ENCODE results near the gene AACS. TPM values are rescaled to one million over a fixed set of nuclear protein-coding genes. Genes with fewer than 3 reads are reported as not detected.

AACS gene
- total and polyA plus RNA-seq, 2 of the 8 experiments (the other 6 are each of a cell fraction or from before 2014, with no cell fraction given): 51.9 to 52.4 TPM

DNA sequence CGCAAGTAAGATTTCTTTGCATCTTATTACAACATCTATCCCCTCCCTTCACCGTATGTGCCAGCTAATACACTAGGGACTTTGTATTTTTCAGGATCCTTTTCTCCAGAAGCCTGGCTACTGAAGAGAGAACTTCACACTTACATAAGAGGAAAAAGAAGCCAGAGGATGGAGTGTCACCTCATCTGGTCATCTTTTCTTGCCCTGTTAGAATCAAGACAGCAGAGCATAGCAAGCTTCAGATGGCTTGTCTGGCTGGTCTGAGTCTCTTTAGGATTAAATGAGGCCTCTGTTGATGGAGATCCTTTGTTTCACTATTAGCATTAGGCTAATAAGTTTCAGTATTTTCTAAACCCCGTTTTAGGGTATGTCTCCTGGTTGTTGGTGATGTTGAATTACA lies 14.4 kb upstream of the AACS start (continued):
- TF ChIP-seq CHD2 (IDR thresholded peaks at IDR 0.05; ENCODE audit: low read length) (no peak), KDM5A (IDR thresholded peaks at IDR 0.05; ENCODE audit: low read length) (no peak), KDM1A (IDR thresholded peaks at IDR 0.05; ENCODE audit: borderline replicate concordance, low read length) (no peak), POLR2A (IDR thresholded peaks at IDR 0.05; ENCODE audit: control extremely low read depth in 1 of 2, low read depth in 2 of 2, low read length in 2 of 2) (no peak), POLR2AphosphoS5 (IDR thresholded peaks at IDR 0.05; ENCODE audit: low read depth, low read length) (no peak)
- TF ChIP-seq, protein P1, sequence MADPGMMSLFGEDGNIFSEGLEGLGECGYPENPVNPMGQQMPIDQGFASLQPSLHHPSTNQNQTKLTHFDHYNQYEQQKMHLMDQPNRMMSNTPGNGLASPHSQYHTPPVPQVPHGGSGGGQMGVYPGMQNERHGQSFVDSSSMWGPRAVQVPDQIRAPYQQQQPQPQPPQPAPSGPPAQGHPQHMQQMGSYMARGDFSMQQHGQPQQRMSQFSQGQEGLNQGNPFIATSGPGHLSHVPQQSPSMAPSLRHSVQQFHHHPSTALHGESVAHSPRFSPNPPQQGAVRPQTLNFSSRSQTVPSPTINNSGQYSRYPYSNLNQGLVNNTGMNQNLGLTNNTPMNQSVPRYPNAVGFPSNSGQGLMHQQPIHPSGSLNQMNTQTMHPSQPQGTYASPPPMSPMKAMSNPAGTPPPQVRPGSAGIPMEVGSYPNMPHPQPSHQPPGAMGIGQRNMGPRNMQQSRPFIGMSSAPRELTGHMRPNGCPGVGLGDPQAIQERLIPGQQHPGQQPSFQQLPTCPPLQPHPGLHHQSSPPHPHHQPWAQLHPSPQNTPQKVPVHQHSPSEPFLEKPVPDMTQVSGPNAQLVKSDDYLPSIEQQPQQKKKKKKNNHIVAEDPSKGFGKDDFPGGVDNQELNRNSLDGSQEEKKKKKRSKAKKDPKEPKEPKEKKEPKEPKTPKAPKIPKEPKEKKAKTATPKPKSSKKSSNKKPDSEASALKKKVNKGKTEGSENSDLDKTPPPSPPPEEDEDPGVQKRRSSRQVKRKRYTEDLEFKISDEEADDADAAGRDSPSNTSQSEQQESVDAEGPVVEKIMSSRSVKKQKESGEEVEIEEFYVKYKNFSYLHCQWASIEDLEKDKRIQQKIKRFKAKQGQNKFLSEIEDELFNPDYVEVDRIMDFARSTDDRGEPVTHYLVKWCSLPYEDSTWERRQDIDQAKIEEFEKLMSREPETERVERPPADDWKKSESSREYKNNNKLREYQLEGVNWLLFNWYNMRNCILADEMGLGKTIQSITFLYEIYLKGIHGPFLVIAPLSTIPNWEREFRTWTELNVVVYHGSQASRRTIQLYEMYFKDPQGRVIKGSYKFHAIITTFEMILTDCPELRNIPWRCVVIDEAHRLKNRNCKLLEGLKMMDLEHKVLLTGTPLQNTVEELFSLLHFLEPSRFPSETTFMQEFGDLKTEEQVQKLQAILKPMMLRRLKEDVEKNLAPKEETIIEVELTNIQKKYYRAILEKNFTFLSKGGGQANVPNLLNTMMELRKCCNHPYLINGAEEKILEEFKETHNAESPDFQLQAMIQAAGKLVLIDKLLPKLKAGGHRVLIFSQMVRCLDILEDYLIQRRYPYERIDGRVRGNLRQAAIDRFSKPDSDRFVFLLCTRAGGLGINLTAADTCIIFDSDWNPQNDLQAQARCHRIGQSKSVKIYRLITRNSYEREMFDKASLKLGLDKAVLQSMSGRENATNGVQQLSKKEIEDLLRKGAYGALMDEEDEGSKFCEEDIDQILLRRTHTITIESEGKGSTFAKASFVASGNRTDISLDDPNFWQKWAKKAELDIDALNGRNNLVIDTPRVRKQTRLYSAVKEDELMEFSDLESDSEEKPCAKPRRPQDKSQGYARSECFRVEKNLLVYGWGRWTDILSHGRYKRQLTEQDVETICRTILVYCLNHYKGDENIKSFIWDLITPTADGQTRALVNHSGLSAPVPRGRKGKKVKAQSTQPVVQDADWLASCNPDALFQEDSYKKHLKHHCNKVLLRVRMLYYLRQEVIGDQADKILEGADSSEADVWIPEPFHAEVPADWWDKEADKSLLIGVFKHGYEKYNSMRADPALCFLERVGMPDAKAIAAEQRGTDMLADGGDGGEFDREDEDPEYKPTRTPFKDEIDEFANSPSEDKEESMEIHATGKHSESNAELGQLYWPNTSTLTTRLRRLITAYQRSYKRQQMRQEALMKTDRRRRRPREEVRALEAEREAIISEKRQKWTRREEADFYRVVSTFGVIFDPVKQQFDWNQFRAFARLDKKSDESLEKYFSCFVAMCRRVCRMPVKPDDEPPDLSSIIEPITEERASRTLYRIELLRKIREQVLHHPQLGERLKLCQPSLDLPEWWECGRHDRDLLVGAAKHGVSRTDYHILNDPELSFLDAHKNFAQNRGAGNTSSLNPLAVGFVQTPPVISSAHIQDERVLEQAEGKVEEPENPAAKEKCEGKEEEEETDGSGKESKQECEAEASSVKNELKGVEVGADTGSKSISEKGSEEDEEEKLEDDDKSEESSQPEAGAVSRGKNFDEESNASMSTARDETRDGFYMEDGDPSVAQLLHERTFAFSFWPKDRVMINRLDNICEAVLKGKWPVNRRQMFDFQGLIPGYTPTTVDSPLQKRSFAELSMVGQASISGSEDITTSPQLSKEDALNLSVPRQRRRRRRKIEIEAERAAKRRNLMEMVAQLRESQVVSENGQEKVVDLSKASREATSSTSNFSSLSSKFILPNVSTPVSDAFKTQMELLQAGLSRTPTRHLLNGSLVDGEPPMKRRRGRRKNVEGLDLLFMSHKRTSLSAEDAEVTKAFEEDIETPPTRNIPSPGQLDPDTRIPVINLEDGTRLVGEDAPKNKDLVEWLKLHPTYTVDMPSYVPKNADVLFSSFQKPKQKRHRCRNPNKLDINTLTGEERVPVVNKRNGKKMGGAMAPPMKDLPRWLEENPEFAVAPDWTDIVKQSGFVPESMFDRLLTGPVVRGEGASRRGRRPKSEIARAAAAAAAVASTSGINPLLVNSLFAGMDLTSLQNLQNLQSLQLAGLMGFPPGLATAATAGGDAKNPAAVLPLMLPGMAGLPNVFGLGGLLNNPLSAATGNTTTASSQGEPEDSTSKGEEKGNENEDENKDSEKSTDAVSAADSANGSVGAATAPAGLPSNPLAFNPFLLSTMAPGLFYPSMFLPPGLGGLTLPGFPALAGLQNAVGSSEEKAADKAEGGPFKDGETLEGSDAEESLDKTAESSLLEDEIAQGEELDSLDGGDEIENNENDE (IDR thresholded peaks at IDR 0.05; ENCODE audit: insufficient replicate concordance, low read length): no peak

All from H1 (cell line).